Measurements from ENCODE around the gene NABP2.

The NABP2 gene

DNA sequence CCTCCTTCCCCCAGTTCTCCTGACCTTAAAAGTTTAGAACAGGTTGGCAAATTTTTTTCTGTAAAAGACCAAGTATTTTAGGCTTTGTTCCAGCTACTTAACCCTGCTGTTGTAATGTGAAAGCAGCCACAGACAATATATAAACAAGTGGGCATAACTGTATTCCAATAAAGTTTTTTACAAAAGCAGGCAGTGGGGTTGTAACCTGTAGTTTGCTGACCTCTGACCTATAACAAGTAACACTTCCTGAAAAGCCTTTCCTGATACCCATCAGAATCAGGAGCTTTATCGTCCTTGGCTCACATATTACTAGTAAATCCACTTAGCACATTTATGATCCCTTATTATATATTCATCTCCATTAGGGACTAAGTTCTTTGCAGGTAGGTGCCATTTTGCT lies 21.8 kb upstream of the NABP2 start:
- no peak overlapping the region for H3K4me3 ChIP-seq (ENCODE audit: low read depth, low read length)
- no peak for DNase-seq (ENCODE audit: low read depth)
- TF ChIP-seq, protein P1, sequence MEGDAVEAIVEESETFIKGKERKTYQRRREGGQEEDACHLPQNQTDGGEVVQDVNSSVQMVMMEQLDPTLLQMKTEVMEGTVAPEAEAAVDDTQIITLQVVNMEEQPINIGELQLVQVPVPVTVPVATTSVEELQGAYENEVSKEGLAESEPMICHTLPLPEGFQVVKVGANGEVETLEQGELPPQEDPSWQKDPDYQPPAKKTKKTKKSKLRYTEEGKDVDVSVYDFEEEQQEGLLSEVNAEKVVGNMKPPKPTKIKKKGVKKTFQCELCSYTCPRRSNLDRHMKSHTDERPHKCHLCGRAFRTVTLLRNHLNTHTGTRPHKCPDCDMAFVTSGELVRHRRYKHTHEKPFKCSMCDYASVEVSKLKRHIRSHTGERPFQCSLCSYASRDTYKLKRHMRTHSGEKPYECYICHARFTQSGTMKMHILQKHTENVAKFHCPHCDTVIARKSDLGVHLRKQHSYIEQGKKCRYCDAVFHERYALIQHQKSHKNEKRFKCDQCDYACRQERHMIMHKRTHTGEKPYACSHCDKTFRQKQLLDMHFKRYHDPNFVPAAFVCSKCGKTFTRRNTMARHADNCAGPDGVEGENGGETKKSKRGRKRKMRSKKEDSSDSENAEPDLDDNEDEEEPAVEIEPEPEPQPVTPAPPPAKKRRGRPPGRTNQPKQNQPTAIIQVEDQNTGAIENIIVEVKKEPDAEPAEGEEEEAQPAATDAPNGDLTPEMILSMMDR (conservative IDR thresholded peaks at IDR 0.05; ENCODE audit: low read depth, low read length): no peak

GRCh38 chr12:56202838-56203237 lies 21.3 kb upstream of the NABP2 start:
- TF ChIP-seq, protein P1 (conservative IDR thresholded peaks at IDR 0.05; ENCODE audit: low read depth, low read length): no peak
- DNase-seq (ENCODE audit: low read depth): no peak
- H3K4me3 ChIP-seq (ENCODE audit: low read depth, low read length): no peak overlapping the region

DNA sequence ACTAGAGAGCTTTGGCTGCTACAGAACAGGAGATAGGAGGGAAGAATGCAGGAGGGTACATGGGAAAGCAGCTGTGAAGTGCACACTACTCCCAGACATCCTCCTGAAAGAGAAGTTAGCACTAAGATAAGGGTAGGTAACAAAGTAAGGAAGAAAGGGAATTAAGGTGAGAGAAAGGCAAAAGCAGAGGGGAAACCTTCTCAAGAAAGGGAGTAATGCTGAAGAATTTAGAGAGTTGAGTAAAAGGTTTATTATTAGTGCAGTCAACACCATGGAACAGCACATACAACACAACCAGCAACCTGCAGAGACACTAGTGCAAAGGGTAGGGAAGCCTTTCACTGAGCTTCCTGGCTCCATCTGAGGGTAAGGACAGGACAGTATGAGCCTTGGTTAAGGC lies 19.9 kb upstream of the NABP2 start:
- H3K4me3 ChIP-seq (ENCODE audit: low read depth, low read length): no peak overlapping the region
- TF ChIP-seq, protein P1 (conservative IDR thresholded peaks at IDR 0.05; ENCODE audit: low read depth, low read length): no peak
- DNase-seq (ENCODE audit: low read depth): no peak

DNA sequence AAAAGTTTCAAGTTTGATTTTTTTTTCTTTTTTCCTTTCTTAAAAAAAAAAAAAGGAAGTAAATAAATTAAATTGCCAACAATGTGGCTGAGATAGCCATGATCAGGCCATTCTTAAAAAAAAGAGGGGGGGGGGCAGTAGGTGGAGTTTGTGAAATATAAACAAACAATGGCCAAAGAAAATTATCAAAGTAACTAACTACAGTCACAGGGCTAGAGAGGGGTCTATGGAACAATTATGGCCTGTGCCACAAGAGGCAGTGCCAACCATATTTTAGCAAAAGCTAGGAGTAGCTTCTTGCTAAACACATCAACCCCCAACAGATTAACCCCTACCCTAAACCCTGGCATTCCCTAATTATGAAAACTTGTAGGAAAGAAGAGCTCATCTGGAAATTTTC lies 18.7 kb upstream of the NABP2 start:
- no peak for DNase-seq (ENCODE audit: low read depth)
- TF ChIP-seq, protein P1 (conservative IDR thresholded peaks at IDR 0.05; ENCODE audit: low read depth, low read length): peak; percentile 18

DNA sequence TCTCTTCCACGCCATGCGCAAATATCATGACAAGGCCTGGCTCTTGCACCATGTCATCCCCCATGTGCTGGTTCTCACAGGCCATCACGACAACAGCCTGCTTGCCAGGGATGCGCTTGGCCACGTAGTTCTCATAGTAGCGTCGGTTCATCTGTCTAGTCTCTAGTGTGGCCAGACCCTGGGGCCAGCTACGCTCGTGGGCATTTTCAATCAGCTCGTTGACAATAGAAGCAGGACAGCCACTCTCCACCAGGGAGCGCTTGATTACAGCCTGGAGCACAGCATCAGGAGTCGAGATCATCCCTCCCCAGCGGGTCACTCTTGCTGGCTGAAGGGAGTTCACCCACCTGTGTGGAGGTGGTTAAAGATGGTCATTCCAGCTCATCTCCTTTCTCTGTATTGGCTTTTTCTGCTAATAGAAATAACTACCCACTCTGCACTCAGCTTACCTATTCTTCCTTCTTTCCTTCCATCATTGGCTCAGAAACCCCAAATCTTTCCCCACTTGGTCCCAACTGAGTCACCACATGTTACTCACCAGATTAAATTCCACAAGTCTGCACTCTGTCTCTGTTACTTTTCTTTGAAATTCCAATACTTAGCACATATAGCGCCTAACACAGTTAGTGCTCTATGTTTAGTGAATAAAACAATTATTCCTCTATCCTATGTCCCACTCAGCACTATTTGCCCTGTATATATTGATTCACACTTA lies 17.5 kb upstream of the NABP2 start:
- H3K4me3 ChIP-seq (ENCODE audit: low read depth, low read length): no peak overlapping the region
- TF ChIP-seq, protein P1 (conservative IDR thresholded peaks at IDR 0.05; ENCODE audit: low read depth, low read length): peak; percentile 85
- peak; percentile 73 for DNase-seq (ENCODE audit: low read depth)

More for the DNA sequence above, 18.7 kb upstream of the NABP2 start:
- H3K4me3 ChIP-seq (ENCODE audit: low read depth, low read length): no peak overlapping the region

GRCh38 chr12:56208006-56208405 lies 16.1 kb upstream of the NABP2 start:
- DNase-seq (ENCODE audit: low read depth): no peak
- no peak overlapping the region for H3K4me3 ChIP-seq (ENCODE audit: low read depth, low read length)
- TF ChIP-seq, protein P1 (conservative IDR thresholded peaks at IDR 0.05; ENCODE audit: low read depth, low read length): no peak

DNA sequence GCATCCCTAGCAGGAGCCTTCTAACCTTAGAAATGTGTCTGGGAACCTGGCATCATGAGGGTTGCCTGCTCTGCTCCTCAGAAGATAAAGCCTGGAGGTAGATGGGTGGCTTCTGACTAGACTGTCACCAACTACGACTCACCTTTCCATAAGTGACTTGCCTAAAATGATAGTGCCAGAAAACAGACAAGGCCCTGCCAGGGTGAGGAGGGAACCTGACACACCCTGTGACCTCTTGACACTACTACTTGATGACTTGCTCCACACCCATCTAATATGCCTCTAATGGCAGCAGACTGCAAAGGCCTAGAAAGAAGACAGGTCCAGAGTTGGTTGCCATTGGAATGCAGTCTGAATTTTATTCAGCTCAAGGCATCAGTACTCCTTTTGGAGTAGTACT lies 11.8 kb upstream of the NABP2 start:
- no peak overlapping the region for H3K4me3 ChIP-seq (ENCODE audit: low read depth, low read length)
- no peak for DNase-seq (ENCODE audit: low read depth)
- TF ChIP-seq, protein P1 (conservative IDR thresholded peaks at IDR 0.05; ENCODE audit: low read depth, low read length): no peak
